NCI-H345 treated with DMSO at 0.1 percent for 48 hours (cell line): ENCODE data around the gene RIPOR3.
"Not testable (repeated sequence)": the region's sequence is repeated elsewhere in the genome, so short reads cannot be mapped to it uniquely, and the experiment has no call there.

Source experiments
- DNase-seq: peaks from one replicate; lab custom pipeline; 2025; ENCODE audit not compliant: unreplicated experiment; lab: John Stamatoyannopoulos, UW

Gene RIPOR3

GRCh38 chr20:50682065-50682464 is 9.3 kb downstream of the RIPOR3 start:
- no peak for DNase-seq

- no peak for DNase-seq
Measured at GRCh38 chr20:50681359-50682064, 9.8 kb downstream of the RIPOR3 start.

- no peak for DNase-seq
Measured at GRCh38 chr20:50680105-50680960, 11.0 kb downstream of the RIPOR3 start.

- DNase-seq, result no peak
Measured at GRCh38 chr20:50679753-50680104, 11.6 kb downstream of the RIPOR3 start.

GRCh38 chr20:50678169-50678898 is 13.0 kb downstream of the RIPOR3 start:
- DNase-seq, result no peak

GRCh38 chr20:50676858-50677257 is 14.5 kb downstream of the RIPOR3 start:
- no peak for DNase-seq

- not testable (repeated sequence) for DNase-seq
Measured at GRCh38 chr20:50676377-50676731, 15.0 kb downstream of the RIPOR3 start.

- DNase-seq, result no peak
Measured at GRCh38 chr20:50675671-50676376, 15.5 kb downstream of the RIPOR3 start.

GRCh38 chr20:50674138-50674825 is 17.1 kb downstream of the RIPOR3 start:
- no peak for DNase-seq

- no peak for DNase-seq
Measured at GRCh38 chr20:50673466-50674137, 17.7 kb downstream of the RIPOR3 start.

- no peak for DNase-seq
Measured at GRCh38 chr20:50673146-50673465, 18.2 kb downstream of the RIPOR3 start.

GRCh38 chr20:50672400-50673145 is 18.8 kb downstream of the RIPOR3 start:
- DNase-seq, result no peak

GRCh38 chr20:50671626-50672025 is 19.7 kb downstream of the RIPOR3 start:
- DNase-seq, result no peak

- DNase-seq, result not testable (repeated sequence)
Measured at GRCh38 chr20:50671010-50671409, 20.3 kb downstream of the RIPOR3 start.

- peak; percentile 7 for DNase-seq
Measured at GRCh38 chr20:50670126-50670862, 21.0 kb downstream of the RIPOR3 start.

- no peak for DNase-seq
Measured at GRCh38 chr20:50668798-50669197, 22.5 kb downstream of the RIPOR3 start.

- DNase-seq, result no peak
Measured at GRCh38 chr20:50668326-50668725, 23.0 kb downstream of the RIPOR3 start.

- no peak for DNase-seq
Measured at GRCh38 chr20:50666709-50667298, 24.5 kb downstream of the RIPOR3 start.
